Daoy (cell line): ENCODE data around the gene TMEM250. TPM values are rescaled to one million over a fixed set of nuclear protein-coding genes. Genes with fewer than 3 reads are reported as not detected.
A peak's percentile ranks its signal among the peaks of the same experiment; 100 is the strongest.

Experiments used
- DNase-seq: peaks from one replicate; pipeline ENCODE4 v3.0.0-alpha.2; 2015; ENCODE audit warnings: low read depth
- total RNA-seq: library from RNA; depleted of rRNA; stranded (reverse); fragments of >200 nt; shearing (Covaris generic); gene quantifications from 2 replicates; pipeline ENCODE4 v1.2.3, GENCODE V29; 2014; rRNA removed

The TMEM250 gene
- total RNA-seq, 1 experiment from 2014 or later = 49.5 TPM

DNA sequence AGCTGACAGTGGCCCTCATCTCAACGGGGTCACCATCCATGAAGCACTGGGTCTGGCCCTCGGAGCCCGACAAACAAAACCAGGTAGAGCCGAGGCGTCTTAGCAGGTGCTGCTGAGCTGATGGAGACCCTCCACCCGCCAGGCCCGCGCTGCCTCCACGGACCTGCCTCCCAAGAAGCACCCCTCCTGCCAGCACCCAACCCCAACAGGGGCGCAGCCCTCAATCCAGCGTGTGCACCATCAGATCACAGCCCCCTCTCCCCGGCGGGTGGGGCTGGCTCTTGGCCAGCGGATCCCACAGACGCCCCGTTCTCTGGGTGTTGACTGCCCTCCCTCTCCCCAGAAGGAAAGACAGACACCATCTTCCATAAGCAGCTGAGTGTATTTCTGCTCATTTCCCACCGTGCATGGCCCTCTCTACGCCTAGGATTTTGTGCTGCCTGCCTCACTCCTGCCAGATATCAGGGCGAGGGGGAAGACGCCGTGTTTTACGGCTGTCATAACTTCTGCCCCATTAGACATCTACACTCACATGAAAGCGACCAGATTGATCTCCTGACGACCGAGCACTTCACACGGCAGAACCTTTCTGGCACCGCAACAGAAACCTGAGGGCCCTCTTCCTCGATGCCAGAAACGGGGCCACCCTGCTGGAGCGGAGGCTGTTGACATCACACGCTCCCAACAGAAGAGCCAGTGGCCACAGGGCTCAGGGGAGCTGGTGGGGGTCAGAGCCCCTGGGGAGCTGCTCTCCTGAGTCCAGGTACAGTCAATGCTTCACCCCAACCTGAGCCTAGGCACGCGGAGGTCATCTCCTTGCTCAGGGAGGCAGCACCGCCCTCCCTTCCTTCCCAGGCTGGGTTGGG is 35.9 kb downstream of the TMEM250 start:
- DNase-seq = peak; percentile 4

DNA sequence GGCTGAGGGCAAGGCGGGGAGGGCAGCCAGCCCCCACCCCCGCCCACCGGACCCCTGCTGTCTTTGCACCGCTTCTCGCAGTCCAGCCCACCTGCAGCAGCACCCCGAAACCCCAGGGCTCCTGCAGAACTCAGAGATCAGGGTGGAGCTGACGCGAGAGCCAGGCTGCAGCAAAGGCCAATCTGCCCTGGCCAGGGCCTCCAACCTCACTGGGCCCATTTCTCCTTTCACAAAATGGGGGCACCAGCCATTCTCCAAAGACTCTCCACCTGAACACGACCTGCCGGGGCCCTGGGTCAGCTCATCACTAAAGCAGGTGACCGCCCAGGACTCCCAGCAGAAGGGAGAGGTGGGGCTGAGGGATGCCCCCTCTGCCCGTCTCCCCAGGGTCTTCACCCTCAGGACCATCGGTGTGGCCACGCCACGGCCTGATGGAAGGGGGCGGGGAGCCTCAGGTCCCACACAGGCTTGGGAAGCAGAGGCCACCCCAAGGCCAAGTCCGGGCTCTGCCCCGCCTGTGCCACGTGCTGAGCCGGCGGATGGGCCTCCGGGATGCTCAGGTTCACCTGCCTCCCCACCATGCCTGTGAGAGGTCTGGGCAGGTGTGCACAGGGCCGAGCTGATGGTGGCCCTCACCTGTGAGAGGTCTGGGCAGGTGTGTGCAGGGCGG is 36.7 kb downstream of the TMEM250 start:
- peak; percentile 6 for DNase-seq

DNA sequence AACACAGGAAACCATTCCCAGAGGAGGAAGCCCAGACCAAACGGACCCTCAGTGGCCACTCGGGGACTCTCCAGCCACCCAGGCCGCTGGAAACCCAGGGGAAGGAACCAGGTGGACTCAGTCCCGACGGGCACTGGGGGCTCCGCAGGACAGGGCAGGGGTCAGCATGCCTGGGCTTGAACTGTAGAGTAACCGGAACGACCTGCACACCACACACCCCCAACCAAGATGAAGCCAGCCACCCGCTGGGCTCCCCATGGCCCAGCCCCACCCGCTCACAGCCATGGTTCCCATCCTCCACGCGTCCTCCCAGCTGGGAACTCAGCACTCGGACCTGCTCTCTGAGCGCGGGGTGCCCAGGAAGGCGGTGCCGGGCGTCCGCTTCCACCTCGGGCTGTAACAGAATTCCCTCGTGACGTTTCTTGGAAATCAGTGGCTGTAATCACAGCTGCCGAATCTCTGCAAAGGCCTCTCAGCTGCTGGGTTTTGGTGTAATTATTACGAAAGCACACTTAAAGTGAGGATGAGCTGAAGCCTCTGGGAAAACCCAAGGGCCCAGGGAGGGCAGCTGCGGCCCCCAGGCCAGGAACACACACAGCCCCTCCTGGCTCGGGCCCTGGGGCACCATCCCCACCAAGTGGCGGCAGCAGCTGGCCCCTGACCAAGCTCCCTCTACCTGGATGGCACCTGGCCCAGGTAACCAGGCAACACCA is 37.4 kb downstream of the TMEM250 start:
- peak; percentile 5 for DNase-seq

DNA sequence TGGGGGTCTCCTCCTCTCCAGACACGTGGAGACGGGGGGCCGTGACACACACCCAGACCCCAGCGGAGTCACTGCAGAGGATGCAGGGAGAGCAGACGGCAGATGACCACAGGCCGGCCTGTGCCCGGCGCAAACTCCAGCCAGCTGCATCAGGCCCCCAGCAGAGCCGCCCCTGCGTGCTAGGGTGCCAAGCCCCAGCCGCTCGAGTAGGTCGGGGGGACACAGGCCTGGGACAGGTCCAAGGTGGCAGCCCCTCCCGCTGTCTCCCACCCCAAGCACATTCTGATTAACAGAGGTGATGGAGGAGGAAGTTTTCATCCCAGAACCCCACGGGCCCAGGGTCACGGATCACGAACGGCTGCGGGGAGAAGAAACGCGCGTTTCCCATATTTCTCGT is 38.0 kb downstream of the TMEM250 start:
- DNase-seq = no peak

DNA sequence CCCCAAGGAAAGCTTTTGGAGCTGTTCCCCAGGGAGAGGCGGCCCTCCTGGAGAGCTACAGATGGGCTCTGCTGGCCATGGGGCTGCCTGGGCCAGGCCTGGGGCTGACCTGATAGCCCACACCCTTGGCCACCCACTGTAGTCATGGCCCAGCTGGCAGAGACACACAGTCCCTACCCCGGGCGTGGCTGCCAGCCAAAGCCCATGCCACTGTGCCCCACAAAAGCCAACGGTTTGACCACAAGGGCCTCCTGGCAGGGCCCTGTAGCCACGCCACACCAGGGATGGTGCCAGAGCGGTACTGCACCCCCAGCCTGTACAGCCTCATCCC is 38.8 kb downstream of the TMEM250 start:
- DNase-seq = peak; percentile 9

DNA sequence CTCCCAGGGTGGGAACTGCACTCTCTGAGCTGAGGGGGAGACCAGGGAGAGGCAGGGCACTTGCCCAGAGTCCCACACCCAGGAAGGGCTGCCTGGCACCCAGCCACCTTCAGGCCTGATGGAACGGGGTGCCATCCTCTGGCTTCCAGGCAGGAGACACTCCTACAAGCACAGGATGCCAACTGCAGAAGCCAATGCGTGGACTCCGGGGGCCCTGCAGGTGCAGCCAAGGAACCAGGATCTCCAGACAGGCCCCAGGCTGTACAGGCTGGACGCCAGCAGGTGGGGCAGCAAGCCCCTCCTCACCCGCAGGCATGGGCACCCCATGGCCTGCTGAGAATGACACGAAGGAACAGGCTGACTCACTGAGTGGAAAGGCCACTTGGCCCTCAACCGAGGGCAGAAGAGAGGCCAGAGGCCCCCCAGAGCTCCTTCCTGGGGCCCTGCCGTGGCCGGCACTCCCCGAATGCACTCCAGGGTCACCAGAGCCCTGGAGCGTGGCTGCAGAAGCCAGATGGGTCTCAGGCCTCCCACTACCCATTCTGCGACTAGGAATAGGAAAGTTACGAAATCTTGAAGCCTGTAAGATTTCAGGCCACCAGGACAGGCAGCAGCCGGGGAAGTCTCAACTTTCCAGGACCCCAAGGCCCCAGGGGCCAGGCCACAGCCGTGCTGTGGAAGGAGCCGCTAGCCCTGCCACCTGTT is 39.3 kb downstream of the TMEM250 start:
- DNase-seq = peak; percentile 16

DNA sequence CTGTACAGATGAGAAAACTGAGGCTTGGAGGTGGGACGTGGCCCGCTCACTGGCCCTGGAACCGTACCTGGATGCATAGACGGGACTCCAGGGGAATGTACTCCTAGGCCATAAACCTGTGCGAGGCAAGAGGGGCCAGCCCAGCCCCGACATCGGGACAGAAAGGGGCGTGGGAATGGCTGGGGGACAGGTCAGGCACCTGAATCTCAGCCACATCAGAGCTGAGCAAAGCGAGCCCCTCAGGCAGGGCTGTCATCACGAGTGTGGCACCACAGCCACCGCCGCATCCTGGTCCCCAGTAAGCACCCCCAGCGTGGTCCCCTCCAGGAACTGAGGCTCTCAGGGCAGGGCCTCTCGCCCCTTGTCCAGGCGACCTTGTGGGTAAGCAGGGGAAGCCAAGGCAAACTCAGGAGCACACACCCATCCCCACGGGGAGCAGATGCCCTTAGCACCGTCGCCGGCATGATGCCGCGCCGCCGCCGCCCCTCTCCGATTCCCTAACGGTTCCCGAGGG is 40.1 kb downstream of the TMEM250 start:
- DNase-seq = no peak

DNA sequence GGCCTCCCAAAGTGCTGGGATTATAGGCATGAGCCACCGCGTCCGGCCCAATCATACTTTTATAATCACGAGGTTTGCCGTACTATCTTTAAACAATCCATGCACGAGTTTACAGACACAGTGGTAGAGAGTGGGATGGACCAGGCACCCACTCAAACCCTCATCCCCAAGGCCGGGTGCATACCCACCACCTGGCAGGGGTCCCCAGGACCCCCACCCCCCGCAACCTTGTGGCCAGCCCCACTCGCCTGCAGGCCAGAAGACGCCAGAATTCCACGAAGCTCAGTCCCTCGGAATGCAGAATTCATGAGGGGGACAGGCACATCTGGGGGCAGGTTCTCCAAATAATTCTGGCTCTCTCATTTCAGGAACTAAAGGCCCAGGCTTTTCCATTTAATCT is 40.7 kb downstream of the TMEM250 start:
- no peak for DNase-seq

DNA sequence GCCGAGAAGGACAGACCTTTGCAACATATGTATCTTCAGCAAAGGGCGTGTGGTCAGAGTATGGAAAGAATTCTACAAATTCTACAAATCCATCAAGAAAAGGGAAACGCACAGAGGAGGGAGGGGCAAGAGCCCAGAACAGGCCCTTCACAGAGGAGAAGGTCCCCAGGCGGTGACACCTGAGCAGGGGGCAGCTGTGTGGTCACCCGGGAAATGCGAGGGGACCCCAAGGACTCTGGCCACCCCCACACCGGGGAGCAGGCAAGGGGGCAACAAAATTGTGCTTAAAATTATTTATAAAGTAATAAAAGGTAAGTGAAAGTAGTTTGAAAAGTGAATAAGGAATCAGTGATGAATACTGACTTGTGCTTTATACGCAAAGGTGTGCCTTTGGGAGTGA is 41.2 kb downstream of the TMEM250 start:
- DNase-seq = no peak

DNA sequence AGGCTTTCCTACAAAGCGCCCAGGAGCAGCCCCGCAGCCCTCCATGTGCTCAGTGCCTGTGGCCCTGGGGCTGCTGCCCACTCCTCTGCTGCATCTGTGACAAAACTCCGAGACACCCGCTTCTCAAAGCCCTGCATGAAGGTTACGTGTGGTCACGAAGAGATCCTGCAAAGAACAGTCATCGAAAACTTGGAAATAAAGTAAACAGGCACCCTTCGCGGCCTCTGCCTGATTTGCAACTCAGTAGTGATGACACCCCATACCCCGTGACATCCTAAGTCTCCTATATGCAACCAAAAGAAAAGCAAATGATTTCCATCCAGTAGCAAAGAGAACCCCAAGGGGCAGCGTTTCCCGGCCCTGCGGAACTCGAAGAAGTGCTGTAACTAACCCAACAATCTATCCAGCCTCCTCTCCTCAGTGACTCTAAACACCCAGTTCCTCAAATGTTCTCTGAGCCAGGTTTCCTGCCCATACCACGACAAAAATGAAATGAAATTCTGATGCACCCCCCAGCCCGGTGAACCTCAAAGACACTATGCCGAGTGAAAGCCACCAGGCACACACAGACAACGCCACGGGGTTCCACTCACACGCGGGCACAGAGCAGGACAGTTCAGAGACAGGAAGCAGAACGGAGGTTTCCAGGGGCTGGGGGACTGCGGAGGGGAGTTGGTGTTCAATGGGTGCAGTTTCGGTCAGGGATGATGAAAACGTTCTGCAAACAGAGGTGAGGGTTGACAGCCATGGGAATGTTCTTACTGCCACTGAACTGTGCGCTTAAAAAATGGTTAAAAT is 42.6 kb downstream of the TMEM250 start:
- DNase-seq = no peak

DNA sequence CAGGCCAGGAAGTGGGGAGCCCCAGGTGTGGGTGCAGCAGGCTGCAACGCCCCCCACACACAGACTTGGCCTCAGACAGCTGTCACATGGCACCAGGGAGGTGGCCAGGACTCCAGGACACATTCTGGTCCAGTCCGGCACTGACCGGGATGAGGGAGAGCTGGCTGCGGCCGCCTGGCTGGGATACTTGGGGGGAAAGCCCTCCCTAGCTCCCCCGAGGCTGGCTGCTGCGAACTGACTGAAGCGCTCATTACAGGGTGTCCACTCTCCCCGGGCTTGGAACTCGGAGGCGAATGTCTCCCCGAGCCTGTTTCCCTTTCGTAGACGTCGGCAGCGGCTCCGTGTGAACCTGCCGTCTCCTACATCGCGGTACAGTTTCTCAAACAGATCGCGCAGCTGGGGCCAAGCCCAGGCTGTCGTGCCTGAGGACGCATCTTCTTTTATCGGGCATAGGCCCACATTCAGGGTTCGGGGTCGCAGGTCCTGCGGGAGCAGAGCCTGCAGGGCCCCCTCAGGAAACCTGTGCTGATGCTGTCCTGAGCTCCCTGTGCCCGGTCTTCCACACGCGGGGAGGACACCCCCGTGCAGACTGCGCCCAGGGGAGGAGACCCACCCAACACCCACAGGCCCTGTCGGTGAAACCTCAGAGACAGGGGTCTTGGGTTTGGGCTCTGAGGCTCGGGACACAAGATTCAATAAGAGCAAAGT is 43.4 kb downstream of the TMEM250 start:
- DNase-seq = no peak

DNA sequence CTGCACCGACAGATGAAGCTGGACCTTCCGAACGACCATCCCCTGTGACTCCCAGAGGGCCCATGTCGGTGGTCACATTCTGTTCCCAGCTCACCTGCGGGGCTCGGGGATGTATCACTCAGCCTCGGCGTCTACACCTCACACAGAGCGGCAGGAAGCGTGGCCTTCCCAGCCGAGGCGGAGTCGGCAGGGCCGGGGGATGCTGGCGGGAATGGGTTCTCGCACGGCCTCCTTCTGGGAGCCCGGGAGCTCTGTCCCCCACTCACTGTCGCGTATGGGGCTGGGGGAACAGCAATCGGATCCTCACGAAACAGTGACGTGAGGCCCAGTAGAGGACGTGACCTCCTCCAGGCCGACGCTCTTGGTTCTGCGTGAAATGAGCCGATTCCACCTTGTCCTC is 44.0 kb downstream of the TMEM250 start:
- DNase-seq = peak; percentile 4

Other genes starting within 250 kb of the TMEM250 start
- 20.5 and 22.7 TPM in 2 replicates for gene CAMSAP1, start 211.3 kb downstream of the TMEM250 start, total RNA-seq
- gene UBAC1, start 157.5 kb downstream of the TMEM250 start, total RNA-seq = 63.1 and 66.3 TPM in 2 replicates
- gene NACC2, start 23.6 kb downstream of the TMEM250 start, total RNA-seq = 10.9 and 11.5 TPM in 2 replicates
- gene LHX3, start 86.3 kb upstream of the TMEM250 start, total RNA-seq = not detected in 2 replicates
- 25.8 and 30.3 TPM in 2 replicates for gene QSOX2, start 126.9 kb upstream of the TMEM250 start, total RNA-seq
- not detected in 2 replicates for gene CCDC187, start 185.2 kb upstream of the TMEM250 start, total RNA-seq
- 15.8 and 23.4 TPM in 2 replicates for gene GPSM1, start 208.7 kb upstream of the TMEM250 start, total RNA-seq
- gene DNLZ, start 244.9 kb upstream of the TMEM250 start, total RNA-seq = 100 and 120 TPM in 2 replicates